Lower lobe of right lung (tissue), 2 donors: Measurements from ENCODE around the gene COL19A1. TPM values are rescaled to one million over a fixed set of nuclear protein-coding genes. Genes with fewer than 3 reads are reported as not detected.
A peak's percentile ranks its signal among the peaks of the same experiment; 100 is the strongest.

Source experiments
- ATAC-seq, 2 donors: fragments of 200-7000 bp; cut with Tn5 transposase; one replicate each; pipeline ENCODE4 v1.9.1; 2020 to 2022; ENCODE audit warnings: mild to moderate bottlenecking in 2 of 2, moderate library complexity in 2 of 2
- DNase-seq: peaks from one replicate; pipeline ENCODE4 v3.0.0-alpha.2; 2020
- H3K27ac ChIP-seq: fragments of 200-600 bp; one replicate; pipeline ENCODE4 v1.8.0; 2022
- H3K27me3 ChIP-seq: fragments of 200-600 bp; one replicate; pipeline ENCODE4 v1.8.0; 2022; ENCODE audit warnings: low read depth
- H3K36me3 ChIP-seq: fragments of 200-600 bp; one replicate; pipeline ENCODE4 v1.8.0; 2022; ENCODE audit warnings: mild to moderate bottlenecking
- H3K4me1 ChIP-seq: fragments of 200-600 bp; one replicate; pipeline ENCODE4 v1.8.0; 2022
- H3K4me3 ChIP-seq: fragments of 200-600 bp; one replicate; pipeline ENCODE4 v1.8.0; 2022; ENCODE audit warnings: mild to moderate bottlenecking
- H3K9me3 ChIP-seq: fragments of 200-600 bp; one replicate; pipeline ENCODE4 v1.8.0; 2022
- intact Hi-C: fragments of 100-400 bp; cut with DNase I; formaldehyde crosslinking; loops from one replicate; pipeline ENCODE4 v1.11.0; 2022
- total RNA-seq: library from RNA; stranded (reverse); fragmentation: NEBNext Ultra II Directional; extraction: Animal tissue kit (Norgen Biotek cat#: 25700); gene quantifications from one replicate; pipeline ENCODE4 v1.2.1, GENCODE V29; 2021
- TF ChIP-seq, protein P1 (sequence below): fragments of 200-600 bp; IDR thresholded peaks from one replicate; pipeline ENCODE4 v1.8.0; 2022; ENCODE audit warnings: antibody characterized with exemption, mild to moderate bottlenecking
- donor health status: DM: no; HTN: yes; CAD: no; lungs with severe emphysema.

The COL19A1 gene
- total RNA-seq, 1 donor from 2014 or later, result not detected

DNA sequence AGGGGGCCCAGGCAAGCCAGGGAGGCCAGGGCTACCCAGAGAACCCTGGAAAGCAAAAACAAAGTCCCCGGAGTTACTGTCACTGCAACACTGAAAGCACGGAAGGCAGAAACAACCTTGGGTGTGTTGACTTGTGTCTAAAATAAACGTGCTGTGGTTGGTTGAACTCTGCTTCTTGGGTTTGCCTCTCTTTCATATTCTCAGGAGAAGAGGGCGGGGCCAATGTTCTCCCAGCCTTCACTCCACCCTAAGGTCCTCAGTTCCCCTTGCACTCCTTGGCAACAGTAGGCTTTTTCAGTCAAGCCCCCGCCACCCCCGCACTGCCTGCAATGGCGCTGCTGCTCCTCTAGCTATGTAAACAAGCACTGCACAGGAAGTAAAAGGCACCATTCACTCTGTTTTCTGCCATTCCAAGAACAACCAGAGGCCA lies 375.6 kb downstream of the COL19A1 start:
- intact Hi-C loops, result no loop called here
- peak in 1 of 2 donors; percentile 54 for ATAC-seq
- Histone ChIP-seq H3K4me3 (no peak overlapping the region), H3K36me3 (no peaks in the 10 kb centered on the region), H3K4me1 (no peaks in the 10 kb centered on the region), H3K27ac (no peak overlapping the region), H3K27me3 (no peaks in the 10 kb centered on the region), H3K9me3 (no peaks in the 10 kb centered on the region)
- TF ChIP-seq, protein P1, sequence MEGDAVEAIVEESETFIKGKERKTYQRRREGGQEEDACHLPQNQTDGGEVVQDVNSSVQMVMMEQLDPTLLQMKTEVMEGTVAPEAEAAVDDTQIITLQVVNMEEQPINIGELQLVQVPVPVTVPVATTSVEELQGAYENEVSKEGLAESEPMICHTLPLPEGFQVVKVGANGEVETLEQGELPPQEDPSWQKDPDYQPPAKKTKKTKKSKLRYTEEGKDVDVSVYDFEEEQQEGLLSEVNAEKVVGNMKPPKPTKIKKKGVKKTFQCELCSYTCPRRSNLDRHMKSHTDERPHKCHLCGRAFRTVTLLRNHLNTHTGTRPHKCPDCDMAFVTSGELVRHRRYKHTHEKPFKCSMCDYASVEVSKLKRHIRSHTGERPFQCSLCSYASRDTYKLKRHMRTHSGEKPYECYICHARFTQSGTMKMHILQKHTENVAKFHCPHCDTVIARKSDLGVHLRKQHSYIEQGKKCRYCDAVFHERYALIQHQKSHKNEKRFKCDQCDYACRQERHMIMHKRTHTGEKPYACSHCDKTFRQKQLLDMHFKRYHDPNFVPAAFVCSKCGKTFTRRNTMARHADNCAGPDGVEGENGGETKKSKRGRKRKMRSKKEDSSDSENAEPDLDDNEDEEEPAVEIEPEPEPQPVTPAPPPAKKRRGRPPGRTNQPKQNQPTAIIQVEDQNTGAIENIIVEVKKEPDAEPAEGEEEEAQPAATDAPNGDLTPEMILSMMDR, result no peak
- no peak for DNase-seq

DNA sequence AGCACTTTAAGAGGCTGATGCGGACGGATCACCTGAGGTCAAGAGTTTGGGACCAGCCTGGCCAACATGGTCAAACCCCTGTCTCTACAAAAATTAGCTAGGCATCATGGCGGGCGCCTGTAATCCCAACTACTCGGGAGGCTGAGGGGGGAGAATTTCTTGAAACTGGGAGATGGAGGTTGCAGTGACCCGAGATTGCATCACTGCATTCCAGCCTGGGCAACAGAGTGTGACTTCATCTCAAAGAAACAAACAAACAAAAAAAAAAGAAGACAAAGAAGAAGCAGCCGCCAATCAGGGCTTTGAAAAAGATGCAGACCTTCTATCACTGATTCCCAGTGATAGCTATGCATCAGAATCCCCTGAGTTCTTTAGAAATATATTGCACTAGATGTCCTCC lies 379.8 kb downstream of the COL19A1 start:
- no peak overlapping the region for H3K27ac ChIP-seq
- intact Hi-C loops, result no loop called here
- H3K9me3 ChIP-seq, result no peaks in the 10 kb centered on the region
- DNase-seq (no peak), ATAC-seq (no peak)
- no peaks in the 10 kb centered on the region for H3K4me1 ChIP-seq
- TF ChIP-seq, protein P1, result no peak
- H3K36me3 ChIP-seq, result no peaks in the 10 kb centered on the region
- H3K27me3 ChIP-seq, result no peaks in the 10 kb centered on the region
- H3K4me3 ChIP-seq, result no peak overlapping the region

DNA sequence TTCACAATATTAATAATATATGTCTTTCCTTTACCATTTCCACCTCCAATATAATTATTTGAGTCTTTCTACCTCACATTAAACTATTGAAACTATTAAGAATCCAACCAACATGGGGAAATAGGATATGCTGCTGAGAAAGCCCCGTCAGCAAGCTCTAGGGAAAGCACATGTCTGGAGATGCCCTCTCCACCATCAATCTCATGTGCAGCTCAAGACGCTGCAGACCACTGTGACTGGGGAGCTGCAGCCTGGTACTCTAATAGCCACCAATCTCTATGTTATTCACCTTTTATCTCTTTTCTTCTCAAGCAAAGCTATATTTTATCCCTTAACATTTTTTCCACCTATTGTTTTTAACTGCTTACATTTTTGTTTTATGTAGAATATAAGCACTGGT lies 386.2 kb downstream of the COL19A1 start:
- no peak overlapping the region for H3K4me3 ChIP-seq
- H3K9me3 ChIP-seq, result no peaks in the 10 kb centered on the region
- no peak for DNase-seq
- H3K36me3 ChIP-seq, result no peaks in the 10 kb centered on the region
- ATAC-seq, result no peak
- no peaks in the 10 kb centered on the region for H3K4me1 ChIP-seq
- TF ChIP-seq, protein P1, result no peak
- no peaks in the 10 kb centered on the region for H3K27me3 ChIP-seq
- intact Hi-C loops, result no loop called here
- H3K27ac ChIP-seq, result no peak overlapping the region

DNA sequence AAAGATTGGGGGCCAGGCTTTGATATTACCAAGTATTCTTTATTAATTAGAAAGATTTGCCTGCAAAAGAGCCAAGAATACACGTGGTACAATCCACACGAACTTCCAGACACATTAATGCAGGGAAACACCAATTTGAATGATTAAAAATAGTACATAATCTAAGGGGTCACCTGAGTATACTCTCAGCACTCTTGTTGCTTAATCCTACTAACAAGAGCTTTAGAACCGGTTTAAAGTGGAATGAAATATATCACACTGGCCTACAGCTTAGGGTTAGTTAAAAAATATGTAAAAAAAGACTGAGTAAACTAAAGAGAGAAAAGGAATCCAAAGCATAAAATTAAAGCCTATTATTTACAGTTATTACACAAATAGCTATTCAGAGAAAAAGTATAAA lies 387.6 kb downstream of the COL19A1 start:
- H3K27ac ChIP-seq, result no peak overlapping the region
- no peaks in the 10 kb centered on the region for H3K27me3 ChIP-seq
- no peaks in the 10 kb centered on the region for H3K4me1 ChIP-seq
- intact Hi-C loops, result no loop called here
- TF ChIP-seq, protein P1, result no peak
- H3K36me3 ChIP-seq, result no peaks in the 10 kb centered on the region
- no peak overlapping the region for H3K4me3 ChIP-seq
- ATAC-seq, result no peak
- no peak for DNase-seq
- H3K9me3 ChIP-seq, result no peaks in the 10 kb centered on the region

DNA sequence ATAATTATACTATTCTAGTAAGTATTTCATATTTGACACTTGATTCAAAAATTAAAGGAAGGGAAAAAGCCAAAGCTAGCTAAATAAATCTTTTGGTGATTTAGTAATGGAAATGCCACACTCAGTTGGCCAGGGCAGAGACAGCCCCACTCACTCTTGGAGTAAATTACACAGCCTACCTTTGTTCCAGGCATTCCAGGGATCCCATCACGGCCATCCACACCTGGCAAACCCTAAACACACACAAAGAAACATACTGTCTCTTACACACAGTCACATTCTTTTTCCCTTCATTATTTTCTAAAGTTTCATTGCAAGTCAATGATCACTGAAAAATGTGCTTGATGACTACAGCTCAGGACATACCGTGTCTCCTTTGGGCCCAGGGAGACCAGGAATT lies 388.4 kb downstream of the COL19A1 start:
- Histone ChIP-seq H3K27ac (no peak overlapping the region), H3K27me3 (no peaks in the 10 kb centered on the region), H3K4me3 (no peak overlapping the region), H3K4me1 (no peaks in the 10 kb centered on the region), H3K36me3 (no peaks in the 10 kb centered on the region), H3K9me3 (no peaks in the 10 kb centered on the region)
- TF ChIP-seq, protein P1, result no peak
- intact Hi-C loops, result no loop called here
- DNase-seq (no peak), ATAC-seq (no peak)

DNA sequence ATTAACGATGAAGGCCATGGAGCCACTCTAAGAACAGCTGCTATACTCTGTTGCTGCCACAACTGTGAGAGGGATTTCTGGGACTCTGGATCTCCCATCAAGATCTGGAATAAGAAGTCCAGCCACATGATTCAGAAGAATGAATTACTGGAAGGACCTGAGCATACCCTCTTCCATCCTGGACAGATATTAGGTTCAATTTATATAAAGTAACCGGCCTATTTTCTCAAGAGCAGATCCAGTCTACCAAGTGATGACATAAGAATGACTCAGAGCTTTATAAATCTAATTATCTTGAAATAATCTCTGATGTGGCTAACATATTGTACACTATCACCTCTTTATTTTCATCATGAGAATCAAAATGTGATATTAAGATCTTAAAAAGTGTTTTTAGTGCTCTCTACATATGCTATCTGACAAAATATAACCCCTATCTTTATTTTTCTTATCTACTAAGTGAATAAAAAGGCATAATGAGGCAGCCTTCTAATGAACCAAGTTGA lies 391.5 kb downstream of the COL19A1 start:
- ATAC-seq (no peak), DNase-seq (no peak)
- intact Hi-C loops, result no loop called here
- Histone ChIP-seq H3K4me1 (no peaks in the 10 kb centered on the region), H3K36me3 (no peaks in the 10 kb centered on the region), H3K27me3 (no peaks in the 10 kb centered on the region), H3K27ac (no peak overlapping the region), H3K4me3 (no peak overlapping the region), H3K9me3 (no peaks in the 10 kb centered on the region)
- TF ChIP-seq, protein P1, result no peak
